Measurements from ENCODE around the gene TBC1D16.
"Not testable (repeated sequence)": the region's sequence is repeated elsewhere in the genome, so short reads cannot be mapped to it uniquely, and the experiment has no call there.

TBC1D16 gene

GRCh38 chr17:79997011-79997660 is 38.5 kb downstream of the TBC1D16 start:
- H3K4me3 ChIP-seq (ENCODE audit: low read depth, low read length): no peak overlapping the region
- no peak for TF ChIP-seq CTCF (IDR thresholded peaks at IDR 0.05; ENCODE audit: low read depth, low read length)
- DNase-seq (ENCODE audit: low read depth, low spot score): no peak
- in situ Hi-C loops (cut with HindIII; ENCODE audit: low sequenced_read_pairs): loop anchor here (25.0 kb wide), 1 partner anchor 210 kb away; the partner anchor contains the start of genes CBX2 and CBX8

DNA sequence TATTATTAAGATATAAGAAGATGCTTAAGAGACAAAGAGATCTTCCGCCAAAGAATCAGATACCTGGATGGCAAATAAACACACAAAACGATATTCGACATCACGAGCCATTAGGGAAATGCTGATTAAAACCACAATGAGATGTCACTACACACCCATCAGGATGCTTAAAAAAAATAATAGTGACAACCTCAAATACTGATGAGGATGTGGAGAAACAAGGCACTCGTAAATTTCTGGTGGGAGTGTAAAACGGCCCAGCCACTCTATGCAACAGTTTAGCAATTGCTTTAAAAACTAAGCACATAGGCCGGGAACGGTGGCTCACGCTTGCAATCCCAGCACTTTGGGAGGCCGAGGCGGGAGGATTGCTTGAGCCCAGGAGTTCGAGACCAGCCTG is 39.4 kb downstream of the TBC1D16 start:
- in situ Hi-C loops (cut with HindIII; ENCODE audit: low sequenced_read_pairs): loop anchor here (25.0 kb wide), 1 partner anchor 209 kb away; the partner anchor contains the start of genes CBX2 and CBX8
- no peak for TF ChIP-seq CTCF (IDR thresholded peaks at IDR 0.05; ENCODE audit: low read depth, low read length)
- DNase-seq (ENCODE audit: low read depth, low spot score): no peak
- H3K4me3 ChIP-seq (ENCODE audit: low read depth, low read length): no peak overlapping the region

- no peak overlapping the region for H3K4me3 ChIP-seq (ENCODE audit: low read depth, low read length)
- no peak for TF ChIP-seq CTCF (IDR thresholded peaks at IDR 0.05; ENCODE audit: low read depth, low read length)
- DNase-seq (ENCODE audit: low read depth, low spot score): no peak
- in situ Hi-C loops (cut with HindIII; ENCODE audit: low sequenced_read_pairs): loop anchor here (25.0 kb wide), 1 partner anchor 208 kb away; the partner anchor contains the start of genes CBX2 and CBX8
Observed at GRCh38 chr17:79995696-79996095, 40.0 kb downstream of the TBC1D16 start.

DNA sequence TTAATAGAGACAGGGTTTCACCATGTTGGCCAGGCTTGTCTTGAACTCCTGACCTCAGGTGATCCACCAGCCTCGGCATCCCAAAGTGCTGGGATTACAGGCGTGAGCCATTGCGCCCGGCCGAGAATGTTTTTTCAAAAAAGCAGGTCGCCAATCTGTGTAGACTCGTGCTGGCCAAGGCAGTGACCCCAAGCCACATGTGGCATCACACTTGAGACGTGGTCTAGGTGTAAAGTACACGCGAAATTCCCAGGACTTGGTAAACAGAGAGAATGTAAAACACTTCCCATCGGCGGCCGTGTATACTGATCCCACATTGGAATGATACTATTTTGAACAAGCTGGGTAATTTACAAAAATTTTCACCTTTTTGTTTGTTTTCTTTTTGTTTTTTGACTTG is 41.1 kb downstream of the TBC1D16 start:
- no peak for TF ChIP-seq CTCF (IDR thresholded peaks at IDR 0.05; ENCODE audit: low read depth, low read length)
- no peak overlapping the region for H3K4me3 ChIP-seq (ENCODE audit: low read depth, low read length)
- DNase-seq (ENCODE audit: low read depth, low spot score): no peak
- in situ Hi-C loops (cut with HindIII; ENCODE audit: low sequenced_read_pairs): loop anchor here (25.0 kb wide), 1 partner anchor 207 kb away; the partner anchor contains the start of genes CBX2 and CBX8

GRCh38 chr17:79994228-79994569 is 41.5 kb downstream of the TBC1D16 start:
- DNase-seq (ENCODE audit: low read depth, low spot score); H3K4me3 ChIP-seq (ENCODE audit: low read depth, low read length): not testable (repeated sequence)
- in situ Hi-C loops (cut with HindIII; ENCODE audit: low sequenced_read_pairs): loop anchor here (25.0 kb wide), 1 partner anchor 207 kb away; the partner anchor contains the start of genes CBX2 and CBX8

- in situ Hi-C loops (cut with HindIII; ENCODE audit: low sequenced_read_pairs): loop anchor here (25.0 kb wide), 1 partner anchor 206 kb away; the partner anchor contains the start of genes CBX2 and CBX8
- TF ChIP-seq CTCF (IDR thresholded peaks at IDR 0.05; ENCODE audit: low read depth, low read length): no peak
- no peak overlapping the region for H3K4me3 ChIP-seq (ENCODE audit: low read depth, low read length)
- DNase-seq (ENCODE audit: low read depth, low spot score): peak; percentile 76
Observed at GRCh38 chr17:79993390-79994227, 42.1 kb downstream of the TBC1D16 start.
